ENCODE data around the gene SH3RF3. TPM values are rescaled to one million over a fixed set of nuclear protein-coding genes. Genes with fewer than 3 reads are reported as not detected.

SH3RF3 gene
- polyA plus RNA-seq, 3 donors from 2014 or later, result not detected

GRCh38 chr2:109382951-109383350 lies 253.9 kb downstream of the SH3RF3 start:
- H3K27me3 Mint-ChIP-seq (ENCODE audit: low read depth in 3 of 3), result peaks cover 0 to 4% (median 4%) of the 10 kb centered on the region in 3 donors

GRCh38 chr2:109383505-109384307 lies 254.7 kb downstream of the SH3RF3 start:
- Mint-ChIP-seq H3K4me1 (peaks cover 0 to 4% of the 10 kb centered on the region in 2 donors), H3K9me3 (no peaks in the 10 kb centered on the region), H3K4me3 (no peak overlapping the region), H3K36me3 (peaks cover 0 to 4% (median 0%) of the 10 kb centered on the region in 3 donors), H3K27me3 (ENCODE audit: low read depth in 3 of 3) (peaks cover 0 to 4% (median 4%) of the 10 kb centered on the region in 3 donors), H3K27ac (no peak overlapping the region)
- DNase-seq, result no peak

More at GRCh38 chr2:109382951-109383350, 253.9 kb downstream of the SH3RF3 start:
- Mint-ChIP-seq H3K9me3 (no peaks in the 10 kb centered on the region), H3K36me3 (peaks cover 0 to 2% (median 0%) of the 10 kb centered on the region in 3 donors), H3K4me3 (no peak overlapping the region), H3K4me1 (no peaks in the 10 kb centered on the region), H3K27ac (no peak overlapping the region)
- DNase-seq, result no peak

- Mint-ChIP-seq H3K9me3 (no peaks in the 10 kb centered on the region), H3K4me3 (no peak overlapping the region), H3K4me1 (peaks cover 5 to 11% of the 10 kb centered on the region in 2 donors), H3K27me3 (ENCODE audit: low read depth in 3 of 3) (peaks cover 0 to 7% (median 4%) of the 10 kb centered on the region in 3 donors), H3K36me3 (peaks cover 0 to 4% (median 0%) of the 10 kb centered on the region in 3 donors), H3K27ac (no peak overlapping the region)
- DNase-seq, result no peak
Measured at GRCh38 chr2:109384308-109385271, 255.6 kb downstream of the SH3RF3 start.

GRCh38 chr2:109385506-109385905 lies 256.5 kb downstream of the SH3RF3 start:
- H3K4me1 Mint-ChIP-seq, result peaks cover 5 to 13% of the 10 kb centered on the region in 2 donors
- H3K36me3 Mint-ChIP-seq, result peaks cover 0 to 4% (median 0%) of the 10 kb centered on the region in 3 donors
- H3K27ac Mint-ChIP-seq, result no peak overlapping the region
- H3K27me3 Mint-ChIP-seq (ENCODE audit: low read depth in 3 of 3), result peaks cover 1 to 7% (median 6%) of the 10 kb centered on the region in 3 donors
- no peak for DNase-seq
- H3K9me3 Mint-ChIP-seq, result no peaks in the 10 kb centered on the region
- no peak overlapping the region for H3K4me3 Mint-ChIP-seq

GRCh38 chr2:109386004-109386695 lies 257.1 kb downstream of the SH3RF3 start:
- H3K9me3 Mint-ChIP-seq, result no peaks in the 10 kb centered on the region
- no peak overlapping the region for H3K4me3 Mint-ChIP-seq
- H3K27ac Mint-ChIP-seq, result no peak overlapping the region
- H3K4me1 Mint-ChIP-seq, result peaks cover 5 to 13% of the 10 kb centered on the region in 2 donors
- no peak for DNase-seq
- H3K36me3 Mint-ChIP-seq, result peaks cover 0 to 4% (median 0%) of the 10 kb centered on the region in 3 donors
- H3K27me3 Mint-ChIP-seq (ENCODE audit: low read depth in 3 of 3), result peaks cover 1 to 7% (median 6%) of the 10 kb centered on the region in 3 donors

GRCh38 chr2:109387221-109387735 lies 258.3 kb downstream of the SH3RF3 start:
- Mint-ChIP-seq H3K4me1 (peaks cover 5 to 13% of the 10 kb centered on the region in 2 donors), H3K36me3 (peaks cover 0 to 4% (median 0%) of the 10 kb centered on the region in 3 donors), H3K4me3 (no peak overlapping the region), H3K27ac (peak overlapping the region in 1 of 6 donors; percentile 18), H3K9me3 (no peaks in the 10 kb centered on the region), H3K27me3 (ENCODE audit: low read depth in 3 of 3) (peaks cover 1 to 7% (median 6%) of the 10 kb centered on the region in 3 donors)
- DNase-seq, result no peak

GRCh38 chr2:109387778-109388469 lies 258.9 kb downstream of the SH3RF3 start:
- peaks cover 1 to 5% (median 3%) of the 10 kb centered on the region in 3 donors for H3K27me3 Mint-ChIP-seq (ENCODE audit: low read depth in 3 of 3)
- H3K4me3 Mint-ChIP-seq, result no peak overlapping the region
- H3K4me1 Mint-ChIP-seq, result peaks cover 5 to 13% of the 10 kb centered on the region in 2 donors
- peaks cover 0 to 4% (median 0%) of the 10 kb centered on the region in 3 donors for H3K36me3 Mint-ChIP-seq
- no peak for DNase-seq
- H3K27ac Mint-ChIP-seq, result peak overlapping the region in 1 of 6 donors; percentile 18
- H3K9me3 Mint-ChIP-seq, result no peaks in the 10 kb centered on the region

GRCh38 chr2:109391243-109391642 lies 262.2 kb downstream of the SH3RF3 start:
- peaks cover 5 to 13% of the 10 kb centered on the region in 2 donors for H3K4me1 Mint-ChIP-seq
- H3K27ac Mint-ChIP-seq, result no peak overlapping the region
- H3K9me3 Mint-ChIP-seq, result no peaks in the 10 kb centered on the region
- no peak overlapping the region for H3K4me3 Mint-ChIP-seq
- H3K27me3 Mint-ChIP-seq (ENCODE audit: low read depth in 3 of 3), result peaks cover 1 to 5% (median 3%) of the 10 kb centered on the region in 3 donors
- no peak for DNase-seq
- peaks cover 0 to 4% (median 0%) of the 10 kb centered on the region in 3 donors for H3K36me3 Mint-ChIP-seq

- no peak for DNase-seq
- H3K4me3 Mint-ChIP-seq, result no peak overlapping the region
Measured at GRCh38 chr2:109392140-109392539, 263.1 kb downstream of the SH3RF3 start.

GRCh38 chr2:109392816-109393661 lies 264.0 kb downstream of the SH3RF3 start:
- no peak overlapping the region for H3K4me3 Mint-ChIP-seq
- H3K9me3 Mint-ChIP-seq, result no peaks in the 10 kb centered on the region
- H3K36me3 Mint-ChIP-seq, result peaks cover 0 to 1% (median 0%) of the 10 kb centered on the region in 3 donors
- H3K4me1 Mint-ChIP-seq, result peaks cover 16 to 18% of the 10 kb centered on the region in 2 donors
- H3K27ac Mint-ChIP-seq, result no peak overlapping the region
- no peak for DNase-seq
- peaks cover 3% of the 10 kb centered on the region in 3 donors for H3K27me3 Mint-ChIP-seq (ENCODE audit: low read depth in 3 of 3)

More at GRCh38 chr2:109392140-109392539, 263.1 kb downstream of the SH3RF3 start:
- Mint-ChIP-seq H3K9me3 (no peaks in the 10 kb centered on the region), H3K4me1 (peaks cover 7 to 13% of the 10 kb centered on the region in 2 donors), H3K27me3 (ENCODE audit: low read depth in 3 of 3) (peaks cover 1 to 5% (median 3%) of the 10 kb centered on the region in 3 donors), H3K27ac (no peak overlapping the region), H3K36me3 (peaks cover 0 to 4% (median 0%) of the 10 kb centered on the region in 3 donors)

GRCh38 chr2:109393662-109393972 lies 264.6 kb downstream of the SH3RF3 start:
- no peaks in the 10 kb centered on the region for H3K9me3 Mint-ChIP-seq
- H3K4me3 Mint-ChIP-seq, result no peak overlapping the region
- peaks cover 17 to 21% of the 10 kb centered on the region in 2 donors for H3K4me1 Mint-ChIP-seq
- DNase-seq, result no peak
- H3K27me3 Mint-ChIP-seq (ENCODE audit: low read depth in 3 of 3), result peaks cover 3% of the 10 kb centered on the region in 3 donors
- no peaks in the 10 kb centered on the region for H3K36me3 Mint-ChIP-seq
- H3K27ac Mint-ChIP-seq, result no peak overlapping the region
